B cell (primary cell): Measurements from ENCODE around the gene RET. TPM values are rescaled to one million over a fixed set of nuclear protein-coding genes. Genes with fewer than 3 reads are reported as not detected.
"Not testable (repeated sequence)": the region's sequence is repeated elsewhere in the genome, so short reads cannot be mapped to it uniquely, and the experiment has no call there.

Experiments
- ATAC-seq: fragments of 200-7000 bp; cut with Tn5 transposase; one replicate; pipeline ENCODE4 v1.10.0; 2021; ENCODE audit warnings: low read depth, mild to moderate bottlenecking, moderate number of reproducible peaks, moderate library complexity
- CTCF ChIA-PET: fragments of 350-600 bp; sonication (Branson Sonifier 250); formaldehyde crosslinking; loops from one replicate; lab custom pipeline; 2021; ENCODE audit warnings: antibody characterized with exemption, inconsistent platforms; lab: Charles Lee
- POLR2A ChIA-PET: fragments of 350-600 bp; sonication (Branson Sonifier 250); formaldehyde crosslinking; loops from one replicate; lab custom pipeline; 2021; ENCODE audit warnings: antibody characterized with exemption; lab: Charles Lee
- DNase-seq: peaks from one replicate; pipeline ENCODE4 v3.0.0; 2013
- H2AFZ ChIP-seq: 2 replicates; pipeline ENCODE4 v1.6.1; 2012; ENCODE audit warnings: mild to moderate bottlenecking, low read depth, low read length; ENCODE audit not compliant: insufficient read depth, poor library complexity, severe bottlenecking
- H3K27ac ChIP-seq, 2 donors: 1 replicate in 1 of 2; 2 replicates in 1 of 2; pipeline ENCODE4 v1.5.1; 2012 to 2013; ENCODE audit warnings: low read length in 2 of 2, mild to moderate bottlenecking in 2 of 2, moderate library complexity in 1 of 2
- H3K27me3 ChIP-seq, 4 experiments: fragments of 200-600 bp in 1 of 4; sonication (generic) in 1 of 4; replicated peaks in 1 of 4; 1 replicate in 2 of 4; 2 replicates in 2 of 4; pipeline versions ENCODE4 v1.6.1 to v1.7.0; 2013 to 2016; ENCODE audit warnings: low read length in 3 of 4, mild to moderate bottlenecking in 2 of 4, mixed read lengths in 1 of 4, moderate library complexity in 1 of 4; ENCODE audit not compliant: insufficient read depth in 4 of 4, control insufficient read depth in 3 of 4; ENCODE audit errors: control extremely low read depth in 1 of 4
- H3K36me3 ChIP-seq, 2 experiments: replicated peaks in 1 of 2; 1 replicate in 1 of 2; 2 replicates in 1 of 2; pipeline versions ENCODE4 v1.6.1 to v1.7.1; 2013; ENCODE audit warnings: low read length in 1 of 2; ENCODE audit not compliant: insufficient read depth in 2 of 2, control insufficient read depth in 1 of 2; ENCODE audit errors: control extremely low read depth in 1 of 2, extremely low read depth in 1 of 2
- H3K4me1 ChIP-seq, 2 donors: fragments of 200-600 bp in 1 of 2; sonication (generic) in 1 of 2; 1 replicate in 1 of 2; 2 replicates in 1 of 2; pipeline versions ENCODE4 v1.5.1 to v1.6.1; 2013 to 2017; ENCODE audit warnings: low read length in 2 of 2; ENCODE audit not compliant: control insufficient read depth in 2 of 2, insufficient read depth in 2 of 2
- H3K4me2 ChIP-seq: replicated peaks from 2 replicates; pipeline ENCODE3; 2012; ENCODE audit warnings: mild to moderate bottlenecking, low read depth, low read length; ENCODE audit not compliant: poor library complexity, severe bottlenecking
- H3K4me3 ChIP-seq, 5 experiments: fragments of 200-600 bp in 1 of 5; sonication (generic) in 1 of 5; 1 replicate in 3 of 5; 2 replicates in 2 of 5; pipeline versions ENCODE4 v1.5.1 to v1.7.0; 2011 to 2016; ENCODE audit warnings: low read length in 4 of 5, mild to moderate bottlenecking in 4 of 5, low read depth in 2 of 5, control low read depth in 1 of 5, moderate library complexity in 1 of 5; ENCODE audit not compliant: insufficient read depth in 1 of 5; ENCODE audit errors: control extremely low read depth in 1 of 5, extremely low read depth in 1 of 5
- H3K79me2 ChIP-seq: fragments of 200-600 bp; sonication (generic); one replicate; pipeline ENCODE4 v1.6.0; 2016; ENCODE audit warnings: low read length; ENCODE audit not compliant: control insufficient read depth, insufficient read depth
- H3K9ac ChIP-seq: fragments of 200-600 bp; sonication (generic); 2 replicates; pipeline ENCODE4 v1.6.1; 2017; ENCODE audit warnings: mild to moderate bottlenecking, low read length, moderate library complexity
- H3K9me3 ChIP-seq, 3 donors: one replicate each; pipeline versions ENCODE4 v1.6.1 to v1.7.1; 2013; ENCODE audit warnings: low read length in 2 of 3; ENCODE audit not compliant: control insufficient read depth in 2 of 3, insufficient read depth in 1 of 3; ENCODE audit errors: control extremely low read depth in 1 of 3
- H4K20me1 ChIP-seq: 2 replicates; pipeline ENCODE4 v1.6.0; 2012; ENCODE audit warnings: mild to moderate bottlenecking, low read length; ENCODE audit not compliant: insufficient read depth, control insufficient read depth, poor library complexity, severe bottlenecking
- H3K27ac Mint-ChIP-seq: one replicate; pipeline ENCODE4 v1.8.0; 2021; ENCODE audit warnings: mixed read lengths
- H3K27me3 Mint-ChIP-seq: one replicate; pipeline ENCODE4 v1.8.0; 2021; ENCODE audit warnings: mixed read lengths
- H3K4me1 Mint-ChIP-seq: one replicate; pipeline ENCODE4 v1.8.0; 2021; ENCODE audit warnings: mixed read lengths
- H3K4me3 Mint-ChIP-seq: one replicate; pipeline ENCODE4 v1.8.0; 2021; ENCODE audit warnings: mixed read lengths
- H3K9me3 Mint-ChIP-seq: one replicate; pipeline ENCODE4 v1.8.0; 2022; ENCODE audit warnings: mixed read lengths; ENCODE audit not compliant: insufficient read depth
- EZH2 ChIP-seq: IDR thresholded peaks from 2 replicates; pipeline ENCODE4 v1.6.1; 2012; ENCODE audit warnings: borderline replicate concordance, low read depth, mild to moderate bottlenecking, moderate library complexity, low read length; ENCODE audit not compliant: insufficient read depth, poor library complexity, severe bottlenecking
- WGBS: methylation state at CpG from one replicate; pipeline ENCODE4 v1.1.5; 2013; ENCODE audit warnings: missing lambda C conversion rate; ENCODE audit not compliant: insufficient coverage; 5-methylcytosine and 5-hydroxymethylcytosine counted together
- intact Hi-C: fragments of 100-400 bp; cut with micrococcal nuclease; formaldehyde crosslinking; loops from one replicate; pipeline ENCODE4 v1.10.0; 2022
- polyA plus RNA-seq: library from polyadenylated mRNA; depleted of rRNA; stranded (reverse); fragments of >200 nt; gene quantifications from 2 replicates; pipeline ENCODE4 v1.2.3, GENCODE V29; 2012
- total RNA-seq, 2 donors: library from RNA; stranded (reverse); fragments of 120-200 nt in 1 of 2; gene quantifications; 1 replicate in 1 of 2; 2 replicates in 1 of 2; pipeline versions ENCODE4 v1.2.3 to v1.2.4, GENCODE V29; 2013 to 2022
- TF ChIP-seq, protein P1 (sequence below): fragments of 200-600 bp; IDR thresholded peaks from one replicate; pipeline ENCODE4 v1.8.0; 2022; ENCODE audit warnings: antibody characterized with exemption, mild to moderate bottlenecking

The RET gene
- total and polyA plus RNA-seq, 2 donors (not counting 1 experiment from before 2014, with no cell fraction given) = 0.16 to 0.27 TPM

DNA sequence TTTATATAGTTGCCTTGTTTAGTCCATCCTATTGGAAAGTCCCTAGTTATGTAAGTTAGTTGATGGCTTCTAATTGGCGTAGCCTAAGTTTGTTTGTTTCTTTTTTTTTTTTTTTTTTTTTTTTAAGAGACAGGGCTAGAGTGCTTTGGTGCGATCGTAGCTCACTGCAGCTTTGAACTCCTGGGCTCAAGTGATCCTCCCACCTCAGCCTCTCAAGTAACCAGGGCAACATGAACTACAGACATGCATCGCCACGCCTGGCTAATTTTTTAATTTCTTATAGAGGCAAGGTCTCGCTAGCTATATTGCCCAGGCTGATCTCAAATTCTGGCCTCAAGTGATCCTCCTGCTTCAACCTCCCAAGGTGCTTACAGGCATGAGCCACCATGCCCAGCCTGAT lies 68.4 kb downstream of the RET start:
- no peaks in the 10 kb centered on the region for H3K36me3 ChIP-seq
- no peak overlapping the region for H2AFZ ChIP-seq
- H3K27me3 Mint-ChIP-seq = no peaks in the 10 kb centered on the region
- H3K27ac ChIP-seq = peak overlapping the region in 1 of 2 donors; percentile 20
- peaks cover 0 to 5% (median 2%) of the 10 kb centered on the region in 3 donors for H3K9me3 ChIP-seq
- no peak for DNase-seq
- no peak overlapping the region for H3K9ac ChIP-seq
- H4K20me1 ChIP-seq = peaks cover 17% of the 10 kb centered on the region
- H3K79me2 ChIP-seq = peaks cover 97% of the 10 kb centered on the region
- no peak overlapping the region for H3K4me3 Mint-ChIP-seq
- no peak overlapping the region for H3K27ac Mint-ChIP-seq
- no peak overlapping the region for H3K4me3 ChIP-seq
- POLR2A ChIA-PET = no interaction called here
- H3K9me3 Mint-ChIP-seq = peaks cover 5% of the 10 kb centered on the region
- no peak for TF ChIP-seq EZH2
- TF ChIP-seq, protein P1, sequence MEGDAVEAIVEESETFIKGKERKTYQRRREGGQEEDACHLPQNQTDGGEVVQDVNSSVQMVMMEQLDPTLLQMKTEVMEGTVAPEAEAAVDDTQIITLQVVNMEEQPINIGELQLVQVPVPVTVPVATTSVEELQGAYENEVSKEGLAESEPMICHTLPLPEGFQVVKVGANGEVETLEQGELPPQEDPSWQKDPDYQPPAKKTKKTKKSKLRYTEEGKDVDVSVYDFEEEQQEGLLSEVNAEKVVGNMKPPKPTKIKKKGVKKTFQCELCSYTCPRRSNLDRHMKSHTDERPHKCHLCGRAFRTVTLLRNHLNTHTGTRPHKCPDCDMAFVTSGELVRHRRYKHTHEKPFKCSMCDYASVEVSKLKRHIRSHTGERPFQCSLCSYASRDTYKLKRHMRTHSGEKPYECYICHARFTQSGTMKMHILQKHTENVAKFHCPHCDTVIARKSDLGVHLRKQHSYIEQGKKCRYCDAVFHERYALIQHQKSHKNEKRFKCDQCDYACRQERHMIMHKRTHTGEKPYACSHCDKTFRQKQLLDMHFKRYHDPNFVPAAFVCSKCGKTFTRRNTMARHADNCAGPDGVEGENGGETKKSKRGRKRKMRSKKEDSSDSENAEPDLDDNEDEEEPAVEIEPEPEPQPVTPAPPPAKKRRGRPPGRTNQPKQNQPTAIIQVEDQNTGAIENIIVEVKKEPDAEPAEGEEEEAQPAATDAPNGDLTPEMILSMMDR = no peak
- H3K4me2 ChIP-seq = no peak overlapping the region
- H3K27me3 ChIP-seq = no peaks in the 10 kb centered on the region
- WGBS = 91% methylated on average over 4 of the region's 6 CpGs
- intact Hi-C loops = no loop called here
- no peak for ATAC-seq
- peaks cover 12 to 24% of the 10 kb centered on the region in 2 donors for H3K4me1 ChIP-seq
- CTCF ChIA-PET = no interaction called here
- peaks cover 56% of the 10 kb centered on the region for H3K4me1 Mint-ChIP-seq

GRCh38 chr10:43145936-43146335 lies 69.1 kb downstream of the RET start:
- DNase-seq, H3K9me3 Mint-ChIP-seq, H3K27ac Mint-ChIP-seq, H3K9me3 ChIP-seq, H3K4me3 Mint-ChIP-seq, H3K4me2 ChIP-seq, ATAC-seq, H3K27me3 Mint-ChIP-seq, intact Hi-C loops, H3K9ac ChIP-seq, H3K4me3 ChIP-seq, H2AFZ ChIP-seq, POLR2A ChIA-PET, H3K27me3 ChIP-seq, H3K36me3 ChIP-seq: not testable (repeated sequence)
- Histone ChIP-seq H3K27ac (peak overlapping the region in 1 of 2 donors; percentile 20), H3K4me1 (peaks cover 6 to 18% of the 10 kb centered on the region in 2 donors), H3K79me2 (peaks cover 97% of the 10 kb centered on the region), H4K20me1 (peaks cover 13% of the 10 kb centered on the region)
- H3K4me1 Mint-ChIP-seq = peaks cover 55% of the 10 kb centered on the region
- CTCF ChIA-PET = interaction anchor here (0.6 kb wide), 1 partner anchor 235 kb away, joined by 3 read pairs; no protein-coding TSS in a partner anchor
- WGBS = 100% methylated on average over 1 of the region's 1 CpG
